ENCODE data around the gene NFKBIL1.

DNA sequence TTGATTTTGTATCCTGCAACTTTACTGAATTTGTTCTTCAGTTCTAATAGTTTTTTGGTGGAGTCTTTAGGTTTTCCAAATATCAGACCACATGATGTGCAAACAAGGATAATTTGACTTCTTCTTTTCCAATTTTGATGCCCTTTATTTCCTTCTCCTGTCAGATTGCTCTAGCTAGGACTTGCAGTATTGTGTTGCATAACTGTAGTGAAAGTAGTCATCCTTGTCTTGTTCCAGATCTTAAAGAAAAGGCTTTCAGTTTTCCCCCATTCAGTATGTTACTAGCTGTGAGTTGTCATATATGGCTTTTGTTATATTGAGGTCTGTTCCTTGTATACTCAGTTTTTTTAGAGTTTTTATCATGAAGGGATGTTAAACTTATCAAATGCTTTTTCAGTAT lies 44.8 kb upstream of the NFKBIL1 start:
- TF ChIP-seq CTCF (IDR thresholded peaks at IDR 0.05; ENCODE audit: low read depth, low read length, missing input control) (no peak), SP1 (IDR thresholded peaks at IDR 0.05) (no peak), RAD21 (IDR thresholded peaks at IDR 0.05) (no peak), REST (IDR thresholded peaks at IDR 0.05) (no peak), ZBTB33 (IDR thresholded peaks at IDR 0.05) (no peak), FOXA1 (IDR thresholded peaks at IDR 0.05) (no peak), TAF1 (conservative IDR thresholded peaks at IDR 0.05) (no peak), HNF4G (IDR thresholded peaks at IDR 0.05) (no peak), EGR1 (IDR thresholded peaks at IDR 0.05; ENCODE audit: low read depth in 2 of 2) (no peak), JUND (IDR thresholded peaks at IDR 0.05) (no peak), GABPA (IDR thresholded peaks at IDR 0.05 in 1 of 2, conservative IDR thresholded peaks at IDR 0.05 in 1 of 2) (no peak)
- TF ChIP-seq, protein P1, sequence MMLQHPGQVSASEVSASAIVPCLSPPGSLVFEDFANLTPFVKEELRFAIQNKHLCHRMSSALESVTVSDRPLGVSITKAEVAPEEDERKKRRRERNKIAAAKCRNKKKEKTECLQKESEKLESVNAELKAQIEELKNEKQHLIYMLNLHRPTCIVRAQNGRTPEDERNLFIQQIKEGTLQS (IDR thresholded peaks at IDR 0.05): no peak
- TF ChIP-seq, protein P2, sequence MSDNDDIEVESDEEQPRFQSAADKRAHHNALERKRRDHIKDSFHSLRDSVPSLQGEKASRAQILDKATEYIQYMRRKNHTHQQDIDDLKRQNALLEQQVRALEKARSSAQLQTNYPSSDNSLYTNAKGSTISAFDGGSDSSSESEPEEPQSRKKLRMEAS (IDR thresholded peaks at IDR 0.05): no peak

Data from liver (tissue), 3 donors.